Muscle of leg (tissue), 11 donors: Measurements from ENCODE around the gene FBXW11. TPM values are rescaled to one million over a fixed set of nuclear protein-coding genes. Genes with fewer than 3 reads are reported as not detected.
A peak's percentile ranks its signal among the peaks of the same experiment; 100 is the strongest.
"Not testable (repeated sequence)": the region's sequence is repeated elsewhere in the genome, so short reads cannot be mapped to it uniquely, and the experiment has no call there.

Source experiments
- DNase-seq: peaks from one replicate; pipeline ENCODE4 v3.0.0; 2013
- H3K27ac ChIP-seq: one replicate; pipeline ENCODE4 v1.5.1; 2013; ENCODE audit warnings: mild to moderate bottlenecking, low read length, control low read depth
- H3K27me3 ChIP-seq: one replicate; pipeline ENCODE4 v1.6.1; 2013; ENCODE audit warnings: low read length; ENCODE audit not compliant: control insufficient read depth, insufficient read depth
- H3K36me3 ChIP-seq: one replicate; pipeline ENCODE4 v1.6.1; 2013; ENCODE audit warnings: low read length; ENCODE audit not compliant: control insufficient read depth, insufficient read depth
- H3K4me1 ChIP-seq: one replicate; pipeline ENCODE4 v1.6.1; 2013; ENCODE audit warnings: low read length; ENCODE audit not compliant: control insufficient read depth, insufficient read depth
- H3K4me3 ChIP-seq: one replicate; pipeline ENCODE4 v1.5.1; 2013; ENCODE audit warnings: low read length, control low read depth
- H3K9me3 ChIP-seq: replicated peaks from 2 replicates; pipeline ENCODE4 v1.6.1; 2013; ENCODE audit warnings: low read depth, low read length; ENCODE audit not compliant: control insufficient read depth
- WGBS: methylation state at CpG from one replicate; pipeline ENCODE4 v1.1.5; 2013; ENCODE audit warnings: missing lambda C conversion rate; ENCODE audit not compliant: insufficient coverage; 5-methylcytosine and 5-hydroxymethylcytosine counted together
- polyA plus RNA-seq, 8 donors: library from polyadenylated mRNA; unstranded; fragments of 120-200 nt; gene quantifications; one replicate each; pipeline versions ENCODE4 v1.2.1 to v1.2.3, GENCODE V29; 2013; ENCODE audit warnings: inconsistent platforms in 1 of 8, low replicate concordance in 1 of 8; ENCODE audit not compliant: insufficient read length in 8 of 8, insufficient read depth in 1 of 8
- total RNA-seq: library from RNA; stranded (reverse); fragments of 120-200 nt; gene quantifications from one replicate; pipeline ENCODE4 v1.2.4, GENCODE V29; 2013

FBXW11 gene
- total and polyA plus RNA-seq, 9 donors, result 28.9 to 45.4 (median 35.9) TPM

DNA sequence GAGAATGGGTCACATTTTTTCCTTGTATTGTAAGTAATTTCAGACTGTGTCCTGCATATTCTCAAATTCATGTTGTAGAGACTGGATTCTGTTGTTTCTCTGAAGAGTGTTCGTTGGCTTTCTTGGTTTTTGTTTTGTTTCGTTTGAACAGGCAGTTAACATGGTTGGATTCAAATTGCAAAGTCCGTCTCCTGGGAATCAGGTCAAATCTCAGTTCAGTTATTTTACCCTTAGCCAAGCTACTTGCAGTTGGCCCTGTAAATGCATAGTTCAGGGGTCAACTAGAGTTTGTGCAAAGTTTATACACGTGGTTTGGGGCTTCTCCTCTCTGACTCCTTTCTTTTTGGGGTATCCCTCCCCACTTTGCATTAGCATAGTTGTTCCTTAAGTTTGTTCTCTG lies 21.7 kb upstream of the FBXW11 start:
- H3K27me3 ChIP-seq, result no peaks in the 10 kb centered on the region
- H3K4me1 ChIP-seq, result no peaks in the 10 kb centered on the region
- peaks cover 4% of the 10 kb centered on the region for H3K9me3 ChIP-seq
- no peak overlapping the region for H3K4me3 ChIP-seq
- 38% methylated on average over 4 of the region's 4 CpGs for WGBS
- H3K27ac ChIP-seq, result no peak overlapping the region
- DNase-seq, result peak; percentile 13
- H3K36me3 ChIP-seq, result no peaks in the 10 kb centered on the region

DNA sequence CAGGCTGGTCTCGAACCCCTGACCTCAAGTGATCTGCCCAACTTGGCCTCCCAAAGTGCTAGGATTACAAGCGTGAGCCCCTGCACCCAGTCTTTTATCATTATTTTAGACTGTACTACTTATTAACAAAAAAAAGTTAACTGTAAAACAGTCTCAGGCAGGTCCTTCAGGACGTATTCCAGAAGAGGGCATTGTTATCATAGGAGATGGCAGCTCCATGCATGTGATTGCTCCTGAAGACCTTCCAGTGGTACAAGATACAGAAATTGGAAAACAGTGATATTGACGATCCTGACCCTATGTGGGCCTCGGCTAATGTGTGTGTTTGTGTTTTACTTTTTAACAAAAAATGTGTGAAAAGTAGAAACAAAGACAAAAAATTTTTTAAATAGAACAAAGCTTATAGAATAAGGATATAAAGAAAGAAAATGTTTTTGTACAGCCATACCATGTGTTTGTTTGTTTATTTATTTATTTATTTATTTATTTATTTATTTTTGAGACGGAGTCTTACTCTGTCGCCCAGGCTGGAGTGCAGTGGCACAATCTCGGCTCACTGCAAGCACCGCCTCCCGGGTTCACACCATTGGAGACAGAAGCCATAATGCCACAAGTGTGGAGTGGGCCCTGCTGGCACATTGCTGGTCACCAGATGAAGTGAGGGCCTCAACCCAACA lies 13.8 kb upstream of the FBXW11 start:
- H3K4me1 ChIP-seq, H3K4me3 ChIP-seq, DNase-seq, H3K27ac ChIP-seq, H3K9me3 ChIP-seq, H3K27me3 ChIP-seq, H3K36me3 ChIP-seq: not testable (repeated sequence)
- 86% methylated on average over 6 of the region's 10 CpGs for WGBS

DNA sequence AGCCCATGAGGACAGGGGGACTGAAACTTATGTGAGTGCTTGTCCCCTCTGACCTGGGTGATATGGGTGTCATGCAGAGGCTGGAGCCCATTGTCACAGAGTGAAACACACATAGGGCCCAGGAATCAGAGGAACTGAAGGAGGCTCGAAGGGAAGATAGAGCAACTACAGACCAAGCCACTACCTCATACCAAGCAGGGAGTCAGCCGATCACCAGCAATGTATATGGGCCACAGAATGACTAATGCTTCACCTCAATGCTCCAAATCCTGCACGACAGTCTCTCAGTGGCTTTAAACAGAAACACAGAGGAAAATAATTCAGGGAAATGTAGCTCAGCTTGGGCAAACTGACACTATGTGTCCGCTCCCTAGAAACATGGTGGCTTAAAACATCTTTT lies 8.9 kb upstream of the FBXW11 start:
- H3K4me3 ChIP-seq, result no peak overlapping the region
- H3K27me3 ChIP-seq, result no peaks in the 10 kb centered on the region
- no peaks in the 10 kb centered on the region for H3K9me3 ChIP-seq
- no peaks in the 10 kb centered on the region for H3K36me3 ChIP-seq
- no peak overlapping the region for H3K27ac ChIP-seq
- H3K4me1 ChIP-seq, result no peaks in the 10 kb centered on the region
- 67% methylated on average over 2 of the region's 4 CpGs for WGBS
- DNase-seq, result no peak

GRCh38 chr5:172010278-172010677 lies 3.8 kb upstream of the FBXW11 start:
- 57% methylated on average over 1 of the region's 2 CpGs for WGBS
- Histone ChIP-seq H3K27me3 (no peaks in the 10 kb centered on the region), H3K9me3 (no peaks in the 10 kb centered on the region), H3K4me1 (peaks cover 13% of the 10 kb centered on the region), H3K4me3 (no peak overlapping the region), H3K27ac (no peak overlapping the region), H3K36me3 (no peaks in the 10 kb centered on the region)
- peak; percentile 44 for DNase-seq

DNA sequence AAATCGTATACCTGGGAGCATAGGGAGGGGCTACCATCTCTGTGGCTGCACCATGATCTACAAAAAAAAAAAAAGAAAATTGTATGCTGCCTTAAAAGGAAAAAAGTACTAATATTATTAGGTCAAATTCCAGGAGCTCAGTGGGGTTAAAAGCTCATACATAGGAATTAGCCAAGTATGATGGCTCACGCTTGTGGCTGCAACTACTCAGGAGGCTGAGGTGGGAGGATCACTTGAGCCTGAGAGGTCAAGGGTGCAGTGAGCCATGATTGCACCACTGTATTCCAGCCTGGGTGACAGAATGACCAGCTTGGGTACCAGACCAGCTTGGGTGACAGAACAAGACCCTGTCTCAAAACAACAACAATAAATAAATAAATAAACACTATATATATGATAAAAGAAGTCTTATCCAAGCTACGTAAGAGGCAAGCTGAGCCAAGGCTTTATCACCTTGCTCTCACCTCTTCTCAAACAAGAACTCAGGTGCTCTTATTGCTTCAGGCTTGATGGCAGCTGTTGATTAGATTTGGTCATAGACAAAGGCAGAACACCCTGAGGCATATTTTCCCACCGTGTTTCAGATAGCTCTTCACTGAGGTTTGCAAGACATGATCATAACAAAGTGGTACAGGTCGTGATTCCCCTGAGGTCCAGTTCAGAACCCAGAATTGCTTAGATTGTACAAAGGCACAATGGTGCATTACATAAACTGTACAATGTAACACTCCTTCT lies 3.3 kb upstream of the FBXW11 start:
- no peak for DNase-seq
- H3K4me3 ChIP-seq, result no peak overlapping the region
- H3K27me3 ChIP-seq, result no peaks in the 10 kb centered on the region
- H3K9me3 ChIP-seq, result no peaks in the 10 kb centered on the region
- H3K27ac ChIP-seq, result no peak overlapping the region
- 75% methylated on average over 4 of the region's 5 CpGs for WGBS
- H3K4me1 ChIP-seq, result peaks cover 19% of the 10 kb centered on the region
- H3K36me3 ChIP-seq, result no peaks in the 10 kb centered on the region

DNA sequence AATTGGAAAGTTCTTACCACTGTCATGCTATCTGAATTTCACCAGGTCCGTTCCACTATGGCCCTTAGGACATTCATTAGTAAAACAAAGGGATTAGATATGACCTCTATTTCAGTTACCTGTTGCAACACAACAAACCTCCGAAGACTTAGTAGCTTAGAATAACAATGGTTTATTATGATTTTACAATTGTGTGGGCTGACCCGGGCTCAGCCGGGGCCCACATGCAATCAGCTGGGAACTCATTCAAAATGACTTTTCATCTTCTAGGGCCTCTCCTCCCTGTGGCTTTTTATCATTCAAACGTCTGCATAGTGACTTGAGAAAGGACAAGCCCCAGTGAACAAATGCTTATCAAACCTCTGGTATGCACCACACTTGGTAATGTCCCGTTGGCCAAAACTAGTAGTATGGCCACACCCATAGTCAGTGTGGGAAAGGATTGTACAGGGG lies 2.3 kb upstream of the FBXW11 start:
- Histone ChIP-seq H3K36me3 (no peaks in the 10 kb centered on the region), H3K27ac (no peak overlapping the region), H3K4me1 (peaks cover 20% of the 10 kb centered on the region), H3K4me3 (no peak overlapping the region), H3K27me3 (no peaks in the 10 kb centered on the region), H3K9me3 (no peaks in the 10 kb centered on the region)
- no peak for DNase-seq
- WGBS, result 14% methylated on average over 4 of the region's 6 CpGs

DNA sequence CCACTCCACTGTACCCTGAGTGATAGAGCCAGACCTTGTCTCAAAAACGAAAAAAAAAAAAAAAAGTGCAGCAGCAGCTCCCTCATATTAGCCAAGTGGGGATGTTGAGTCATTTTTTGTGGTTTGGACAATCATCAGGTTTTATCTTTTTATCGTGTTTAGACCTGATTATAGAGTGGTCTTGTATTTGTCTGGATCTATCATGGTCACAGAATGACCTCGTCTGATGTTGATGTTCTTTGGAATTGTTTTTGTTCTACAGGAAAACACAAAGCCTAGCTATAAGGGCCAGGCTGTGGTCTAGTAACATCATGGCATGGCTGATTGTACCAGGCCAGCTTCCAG lies 1.6 kb upstream of the FBXW11 start:
- DNase-seq, result no peak
- Histone ChIP-seq H3K4me1 (peaks cover 20% of the 10 kb centered on the region), H3K4me3 (no peak overlapping the region), H3K9me3 (no peaks in the 10 kb centered on the region), H3K36me3 (no peaks in the 10 kb centered on the region), H3K27ac (no peak overlapping the region), H3K27me3 (no peaks in the 10 kb centered on the region)
- WGBS, result no CpG with 5 or more reads among the region's 3 CpGs

DNA sequence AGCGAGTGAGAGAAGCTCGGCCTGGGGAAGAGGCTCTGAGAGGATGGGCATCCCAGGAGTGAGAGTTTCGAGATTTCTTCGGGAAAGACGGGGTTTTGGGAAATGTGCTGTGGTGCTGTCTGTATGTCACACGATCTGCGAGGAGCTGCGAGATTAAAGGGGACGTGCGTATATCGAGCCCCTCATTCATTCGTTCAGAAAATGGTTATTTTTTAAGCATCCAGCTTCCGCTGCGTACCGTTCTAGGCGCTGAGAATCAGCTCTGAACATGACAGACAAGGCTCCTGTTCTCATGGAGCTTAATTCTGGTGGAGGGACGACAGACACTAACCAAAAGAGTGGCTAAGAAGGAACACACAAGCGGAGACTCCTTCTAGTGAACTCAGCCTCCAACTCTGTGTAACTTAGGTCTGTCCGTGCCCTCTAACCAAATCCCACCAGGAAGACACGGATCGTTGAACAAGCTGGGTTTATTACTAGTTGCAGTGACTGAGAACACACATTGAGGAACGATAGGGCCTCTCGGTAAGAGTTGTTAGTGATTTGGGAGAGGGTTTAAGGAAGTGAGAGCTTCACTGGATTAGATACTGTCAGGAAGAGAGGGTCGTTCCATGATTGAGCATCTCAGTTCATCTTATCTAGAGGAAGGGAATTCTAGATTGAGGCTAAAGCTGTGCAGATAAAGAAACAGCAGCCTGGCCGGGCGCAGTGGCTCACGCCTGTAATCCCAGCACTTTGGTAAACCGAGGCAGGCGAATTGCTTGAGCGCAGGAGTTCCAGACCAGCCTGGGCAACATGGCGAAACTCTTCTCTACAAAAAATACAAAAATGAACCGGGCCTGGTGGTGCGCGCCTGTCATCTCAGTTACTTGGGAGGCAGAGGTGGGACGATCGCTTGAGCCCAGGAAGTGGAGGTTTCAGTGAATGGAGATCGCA lies 1.0 kb upstream of the FBXW11 start:
- peak overlapping the region; percentile 97 for H3K4me3 ChIP-seq
- no peaks in the 10 kb centered on the region for H3K27me3 ChIP-seq
- peaks cover 20% of the 10 kb centered on the region for H3K4me1 ChIP-seq
- DNase-seq, result no peak
- WGBS, result 20% methylated on average over 26 of the region's 37 CpGs
- no peaks in the 10 kb centered on the region for H3K9me3 ChIP-seq
- H3K36me3 ChIP-seq, result no peaks in the 10 kb centered on the region
- peak overlapping the region; percentile 96 for H3K27ac ChIP-seq

- Histone ChIP-seq H3K27ac (peak overlapping the region; percentile 96), H3K27me3 (no peaks in the 10 kb centered on the region), H3K4me1 (peaks cover 20% of the 10 kb centered on the region), H3K9me3 (no peaks in the 10 kb centered on the region), H3K4me3 (peak overlapping the region; percentile 97), H3K36me3 (no peaks in the 10 kb centered on the region)
- peak; percentile 50 for DNase-seq
- under 1% methylated on average over 23 of the region's 34 CpGs for WGBS
Measured at GRCh38 chr5:172005708-172006320, 624 bp downstream of the FBXW11 start.
